Upper lobe of left lung (tissue), 4 donors: ENCODE measurements around the gene HTR3D.

Source experiments
- CTCF ChIP-seq, 6 experiments: fragments of 450-650 bp in 4 of 6; fragments of 200-600 bp in 2 of 6; sonication (generic) in 2 of 6; IDR thresholded peaks; one replicate each; pipeline ENCODE4 v1.5.1; 2016 to 2019; ENCODE audit warnings: antibody characterized with exemption in 6 of 6
- EP300 ChIP-seq, 4 donors: sonication (generic); formaldehyde crosslinking; IDR thresholded peaks; one replicate each; pipeline ENCODE4 v1.5.1; 2017; ENCODE audit warnings: antibody characterized with exemption in 4 of 4, control low read depth in 2 of 4
- POLR2A ChIP-seq, 4 donors: fragments of 450-650 bp; IDR thresholded peaks; one replicate each; pipeline ENCODE4 v1.5.1; 2016 to 2017; ENCODE audit warnings: antibody characterized with exemption in 4 of 4, mild to moderate bottlenecking in 2 of 4
- POLR2AphosphoS5 ChIP-seq, 2 donors: sonication (generic); formaldehyde crosslinking; IDR thresholded peaks; one replicate each; pipeline ENCODE4 v1.5.1; 2017; ENCODE audit warnings: antibody characterized with exemption in 2 of 2

DNA sequence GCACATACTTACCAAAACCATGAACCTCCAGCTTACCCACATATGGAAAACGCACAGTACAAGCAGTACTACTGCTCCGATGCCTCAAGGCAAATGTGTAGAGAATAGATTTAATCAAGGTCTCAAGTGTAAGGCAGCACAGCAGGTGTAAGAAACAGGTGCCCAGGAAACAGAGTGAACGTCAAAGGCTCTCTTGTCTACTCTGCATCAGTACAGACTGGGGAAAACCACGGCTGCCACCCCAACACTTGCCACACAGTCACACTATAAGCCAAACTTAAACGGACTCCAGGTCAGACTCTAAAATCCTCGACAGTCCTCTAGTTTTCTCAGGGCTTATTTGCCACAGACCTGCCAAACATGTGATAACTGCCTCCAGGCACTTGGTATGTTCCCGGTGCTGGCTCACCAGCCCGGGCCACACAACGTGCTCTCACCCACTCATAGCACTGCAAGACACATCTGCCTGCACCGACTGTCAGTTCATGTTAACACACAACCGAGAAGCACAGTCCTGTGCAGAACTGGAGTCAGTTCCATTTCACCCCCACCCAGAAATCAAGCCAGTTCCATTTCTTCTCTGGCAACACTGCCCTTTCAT is 44.4 kb upstream of the HTR3D start:
- TF ChIP-seq POLR2A (IDR thresholded peaks at IDR 0.05) (no peak), CTCF (IDR thresholded peaks at IDR 0.05) (no peak), POLR2AphosphoS5 (IDR thresholded peaks at IDR 0.05) (no peak), EP300 (IDR thresholded peaks at IDR 0.05) (no peak)
